HepG2 (cell line): ENCODE data around the gene VDAC2. TPM values are rescaled to one million over a fixed set of nuclear protein-coding genes. Genes with fewer than 3 reads are reported as not detected.

ENCODE experiments used
- ATAC-seq: fragments of 200-7000 bp; cut with Tn5 transposase; 3 replicates; pipeline ENCODE4 v1.9.1; 2020; ENCODE audit warnings: mild to moderate bottlenecking, moderate library complexity
- BruUV-seq: library from RNA; stranded (reverse); fragments of 400-500 nt; replicated peaks from 2 replicates; lab custom pipeline; 2021; lab: Mats Ljungman, UMichigan
- CTCF ChIA-PET: fragments of 300-600 bp; formaldehyde crosslinking; extraction: SDS; loops from one replicate; lab custom pipeline; 2021; ENCODE audit warnings: low total read pairs, inconsistent platforms, low intra/inter-chr PET ratio; lab: Yijun Ruan, JAX
- POLR2A ChIA-PET: fragments of 350-600 bp; sonication (Branson Sonifier 250); formaldehyde crosslinking; loops from one replicate; lab custom pipeline; 2020; ENCODE audit warnings: antibody characterized with exemption, inconsistent platforms; lab: Yijun Ruan, JAX
- DNase-seq: peaks from one replicate; pipeline ENCODE4 v3.0.0-alpha.2; 2015; ENCODE audit warnings: low spot score
- FAIRE-seq: peaks from 3 replicates; lab custom pipeline; 2011; peaks lifted over from hg19 to GRCh38; lab: Jason Lieb, UNC
- H2AFZ ChIP-seq: one replicate; pipeline ENCODE4 v1.6.1; 2011; ENCODE audit warnings: low read length, inconsistent platforms
- H3K27ac ChIP-seq: fragments of 300-600 bp; 3 replicates; pipeline ENCODE4 v1.8.0; 2011; ENCODE audit warnings: mixed run types, mild to moderate bottlenecking, mixed read lengths, low read length, inconsistent platforms; ENCODE audit not compliant: insufficient read depth; ENCODE audit errors: extremely low read length
- H3K27me3 ChIP-seq, 2 experiments: fragments of 200-600 bp in 1 of 2; 2 replicates in 1 of 2; 3 replicates in 1 of 2; pipeline versions ENCODE4 v1.6.0 to v1.8.0; 2011; ENCODE audit warnings: low read length in 2 of 2, mild to moderate bottlenecking in 2 of 2, moderate library complexity in 2 of 2, inconsistent platforms in 1 of 2; ENCODE audit not compliant: insufficient read depth in 2 of 2, control insufficient read depth in 1 of 2
- H3K36me3 ChIP-seq, 2 experiments: fragments of 200-600 bp in 1 of 2; replicated peaks in 1 of 2; 2 replicates in 1 of 2; 3 replicates in 1 of 2; pipeline versions ENCODE4 v1.5.1 to v1.8.0; 2011; ENCODE audit warnings: low read length in 2 of 2, inconsistent platforms in 1 of 2; ENCODE audit not compliant: insufficient read depth in 2 of 2, control insufficient read depth in 1 of 2
- H3K4me1 ChIP-seq: 2 replicates; pipeline ENCODE4 v1.5.1; 2012; ENCODE audit warnings: low read length, inconsistent platforms; ENCODE audit not compliant: insufficient read depth
- H3K4me2 ChIP-seq: 2 replicates; pipeline ENCODE4 v1.6.0; 2011; ENCODE audit warnings: low read depth, low read length, inconsistent platforms
- H3K4me3 ChIP-seq, 3 experiments: fragments of 200-600 bp in 1 of 3; sonication (generic), shearing (Covaris generic) in 1 of 3; replicated peaks in 1 of 3; 2 replicates each; pipeline ENCODE4 v1.5.1; 2011 to 2016; ENCODE audit warnings: low read length in 3 of 3, inconsistent platforms in 2 of 3, low read depth in 2 of 3, mild to moderate bottlenecking in 2 of 3, control low read depth in 1 of 3, mixed read lengths in 1 of 3; ENCODE audit not compliant: insufficient read depth in 1 of 3
- H3K79me2 ChIP-seq: one replicate; pipeline ENCODE4 v1.6.1; 2011; ENCODE audit warnings: low read length, inconsistent platforms; ENCODE audit not compliant: insufficient read depth
- H3K9ac ChIP-seq: 2 replicates; pipeline ENCODE4 v1.6.0; 2011; ENCODE audit warnings: mild to moderate bottlenecking, low read depth, low read length, inconsistent platforms; ENCODE audit not compliant: insufficient read depth
- H3K9me3 ChIP-seq: 2 replicates; pipeline ENCODE4 v1.5.1; 2012; ENCODE audit warnings: mild to moderate bottlenecking, low read length
- H4K20me1 ChIP-seq: 2 replicates; pipeline ENCODE4 v1.6.0; 2011; ENCODE audit warnings: inconsistent platforms, mild to moderate bottlenecking, low read length, moderate library complexity; ENCODE audit not compliant: insufficient read depth
- AGO2 ChIP-seq: fragments of 200-400 bp; formaldehyde crosslinking; optimal IDR thresholded peaks from 2 replicates; pipeline ENCODE3; 2017; ENCODE audit warnings: mild to moderate bottlenecking, low read depth, low read length, moderate library complexity
- MBD4 ChIP-seq: IDR thresholded peaks from 2 replicates; pipeline ENCODE4 v1.6.1; 2012; ENCODE audit warnings: low read length, inconsistent platforms, borderline replicate concordance
- MIER2 ChIP-seq: IDR thresholded peaks from 2 replicates; pipeline ENCODE4 v1.6.1; 2016; ENCODE audit warnings: missing biosample characterization, missing genetic modification reagents
- NFKB2 ChIP-seq: sonication (generic); formaldehyde crosslinking; IDR thresholded peaks from 2 replicates; pipeline ENCODE4 v1.4.0; 2020; ENCODE audit warnings: missing genetic modification reagents, borderline replicate concordance
- PAF1 ChIP-seq: IDR thresholded peaks from 2 replicates; pipeline ENCODE4 v1.6.1; 2016; ENCODE audit warnings: missing genetic modification reagents, missing compliant biosample characterization
- PITX1 ChIP-seq: sonication (generic); formaldehyde crosslinking; IDR thresholded peaks from 2 replicates; pipeline ENCODE4 v1.5.1; 2020; ENCODE audit warnings: mild to moderate bottlenecking, missing genetic modification reagents
- POLR2AphosphoS2 ChIP-seq: IDR thresholded peaks from 2 replicates; pipeline ENCODE4 v1.6.1; 2011; ENCODE audit warnings: low read depth, low read length, improper control_type of control experiment
- RBM22 ChIP-seq: fragments of 200-400 bp; formaldehyde crosslinking; optimal IDR thresholded peaks from 2 replicates; pipeline ENCODE3; 2017; ENCODE audit warnings: mild to moderate bottlenecking, low read length, moderate library complexity
- YY1 ChIP-seq: IDR thresholded peaks from 2 replicates; pipeline ENCODE4 v1.6.1; 2011; ENCODE audit warnings: low read length, low read depth, moderate library complexity, mild to moderate bottlenecking; ENCODE audit not compliant: insufficient read depth, insufficient replicate concordance
- ZNF205 ChIP-seq: IDR thresholded peaks from 2 replicates; pipeline ENCODE4 v1.6.1; 2018; ENCODE audit warnings: missing biosample characterization, missing genetic modification reagents
- ZNF274 ChIP-seq: sonication (generic); formaldehyde crosslinking; IDR thresholded peaks from 2 replicates; pipeline ENCODE4 v1.5.1; 2020; ENCODE audit warnings: mild to moderate bottlenecking, missing genetic modification reagents
- ZNF788 ChIP-seq: sonication (generic); formaldehyde crosslinking; IDR thresholded peaks from 2 replicates; pipeline ENCODE4 v1.5.0; 2020; ENCODE audit warnings: mild to moderate bottlenecking, missing genetic modification reagents, borderline replicate concordance
- WGBS: methylation state at CpG from one replicate; pipeline ENCODE4 v1.1.6; 2017; ENCODE audit warnings: low lambda C conversion rate; 5-methylcytosine and 5-hydroxymethylcytosine counted together
- in situ Hi-C: cut with HindIII; loops from 2 replicates; pipeline ENCODE4 v1.10.0; 2017; ENCODE audit warnings: low pct_unique_long_range_greater_than_20kb; ENCODE audit not compliant: extremely low pct_ligation_motif_present
- intact Hi-C: fragments of 100-400 bp; cut with micrococcal nuclease; formaldehyde crosslinking; loops from one replicate; pipeline ENCODE4 v1.10.0; 2022; ENCODE audit not compliant: unreplicated experiment
- polyA plus RNA-seq, 8 experiments: library from polyadenylated mRNA; depleted of rRNA in 3 of 8; stranded (reverse) in 7 of 8; unstranded in 1 of 8; fragments of >200 nt; fragmentation: Illumina TruSeq in 4 of 8; extraction: Trizol in 4 of 8; gene quantifications; 2 replicates each; pipeline versions ENCODE4 v1.2.1 to v1.2.3, GENCODE V29; 2011 to 2016; ENCODE audit warnings: low read depth in 4 of 8, missing spikeins in 1 of 8, mixed read lengths in 1 of 8; ENCODE audit not compliant: insufficient read depth in 1 of 8
- total RNA-seq, 5 experiments: library from RNA; depleted of rRNA; stranded (reverse); fragments of >200 nt; fragmentation: Illumina TruSeq; extraction: Trizol; gene quantifications; 2 replicates each; pipeline ENCODE4 v1.2.3, GENCODE V29; 2016; ENCODE audit warnings: low read depth in 1 of 5
- TF ChIP-seq, protein P1 (sequence below), 2 experiments: sonication (generic) in 1 of 2; formaldehyde crosslinking in 1 of 2; IDR thresholded peaks; 2 replicates each; pipeline versions ENCODE4 v1.5.1 to v1.6.1; 2011 to 2020; ENCODE audit warnings: borderline replicate concordance in 1 of 2, low read depth in 1 of 2, low read length in 1 of 2, mild to moderate bottlenecking in 1 of 2, missing genetic modification reagents in 1 of 2, moderate library complexity in 1 of 2
- TF ChIP-seq, protein P2 (sequence below): sonication (generic); formaldehyde crosslinking; IDR thresholded peaks from 2 replicates; pipeline ENCODE4 v1.4.0; 2020; ENCODE audit warnings: missing genetic modification reagents

The VDAC2 gene
- total and polyA plus RNA-seq, 2 of the 13 experiments (the other 11 are each of a cell fraction or from before 2014, with no cell fraction given) = 67.9 to 222 TPM

DNA sequence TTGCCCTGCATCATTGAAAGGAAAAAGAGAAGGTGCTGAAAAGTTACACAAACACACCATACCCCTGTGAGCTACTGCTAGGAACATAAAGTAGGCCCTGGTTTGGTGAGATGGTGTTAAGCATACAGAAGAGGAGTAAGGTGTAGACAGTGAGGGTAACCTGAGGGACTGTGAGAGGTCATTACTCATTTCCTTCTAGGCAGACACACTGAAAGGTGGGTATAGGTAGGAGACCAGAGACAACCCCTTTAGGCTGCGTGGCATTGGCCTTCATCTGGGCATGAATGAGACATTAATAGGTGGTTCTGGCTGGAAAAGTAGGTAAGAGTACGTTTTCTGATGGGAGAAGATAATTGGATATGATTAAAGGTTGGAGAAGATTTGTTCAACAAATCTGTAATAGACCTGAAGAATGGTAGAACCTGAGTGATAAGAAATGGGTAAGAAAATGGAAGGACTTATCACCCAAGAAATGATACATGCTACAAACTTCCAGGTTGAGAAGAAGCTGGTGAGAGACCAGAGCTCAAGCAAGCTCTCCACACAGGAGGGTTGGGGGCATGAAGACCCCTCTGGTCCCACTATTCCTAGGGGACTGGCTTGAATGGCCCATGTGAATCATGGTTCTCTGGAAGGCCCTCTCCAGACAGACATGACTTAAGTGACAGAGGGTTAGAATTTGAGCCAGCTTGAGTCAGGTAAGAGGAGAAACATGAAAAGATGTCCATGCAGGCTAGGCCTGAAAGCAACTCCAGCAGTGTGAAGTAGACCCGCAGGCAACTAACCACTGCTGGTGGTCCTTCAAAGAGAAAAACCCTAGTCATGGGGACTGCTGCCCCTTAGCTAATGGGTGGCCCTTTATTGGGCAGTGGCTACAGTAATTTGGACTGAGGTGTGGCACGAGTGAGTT is 21.3 kb downstream of the VDAC2 start (continued):
- TF ChIP-seq MBD4 (0 out of 2 replicates have a peak, but pooled peaks have one; percentile 24), PAF1 (0 out of 2 replicates have a peak, but pooled peaks have one; percentile 49)
- TF ChIP-seq, protein P1, sequence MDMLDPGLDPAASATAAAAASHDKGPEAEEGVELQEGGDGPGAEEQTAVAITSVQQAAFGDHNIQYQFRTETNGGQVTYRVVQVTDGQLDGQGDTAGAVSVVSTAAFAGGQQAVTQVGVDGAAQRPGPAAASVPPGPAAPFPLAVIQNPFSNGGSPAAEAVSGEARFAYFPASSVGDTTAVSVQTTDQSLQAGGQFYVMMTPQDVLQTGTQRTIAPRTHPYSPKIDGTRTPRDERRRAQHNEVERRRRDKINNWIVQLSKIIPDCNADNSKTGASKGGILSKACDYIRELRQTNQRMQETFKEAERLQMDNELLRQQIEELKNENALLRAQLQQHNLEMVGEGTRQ (IDR thresholded peaks at IDR 0.05; ENCODE audit: low read depth, low read length) = no peak
- TF ChIP-seq, protein P1 (CRISPR knock-in tag; IDR thresholded peaks at IDR 0.05; ENCODE audit: borderline replicate concordance) = no peak

DNA sequence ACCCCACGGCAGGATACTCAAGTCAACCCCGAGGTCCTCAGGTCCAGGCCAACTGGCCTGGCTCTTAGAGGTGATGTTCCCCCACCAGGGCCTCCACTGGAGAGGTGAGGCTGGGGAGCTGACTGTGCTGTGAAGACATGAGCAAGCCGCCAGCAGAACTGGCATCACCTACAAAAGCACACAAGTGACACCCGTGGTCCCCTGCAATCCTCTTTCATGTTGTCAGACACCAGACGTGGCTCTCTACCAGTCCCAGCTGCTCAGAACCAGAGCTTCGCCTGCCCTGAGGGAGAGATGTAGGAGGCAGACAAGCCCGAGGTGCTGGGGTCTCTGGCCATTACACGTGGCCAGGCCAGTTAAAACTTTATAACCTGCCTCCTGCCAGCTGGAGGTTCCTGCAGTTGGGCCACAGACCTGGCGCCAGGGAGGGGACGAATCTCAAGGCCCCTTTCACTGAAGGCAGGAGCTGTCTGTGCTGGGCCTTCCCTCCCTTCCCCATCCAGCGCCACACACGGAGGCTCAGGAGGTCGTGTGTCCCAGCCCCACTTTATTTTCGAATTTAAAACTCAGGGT is 22.9 kb downstream of the VDAC2 start:
- peaks cover 3% of the 10 kb centered on the region; the same call in 1 of the 2 replicates for H4K20me1 ChIP-seq
- ChIA-PET CTCF (no interaction called here), POLR2A (interaction anchor here (1.2 to 5.0 kb wide), 5 partner anchors 8 to 46 kb away, joined by 3 to 29 read pairs (median 6); partner anchors contain the start of gene VDAC2)
- H3K27me3 ChIP-seq = no peaks in the 10 kb centered on the region
- WGBS = 89% methylated on average over 8 of the region's 14 CpGs
- no peak overlapping the region for H3K9ac ChIP-seq
- no peaks in the 10 kb centered on the region for H3K9me3 ChIP-seq
- peaks cover 48% of the 10 kb centered on the region for H3K4me1 ChIP-seq
- in situ Hi-C loops = loop anchor here (5.0 to 10.0 kb wide), 3 partner anchors 46 to 989 kb away; partner anchors contain the start of gene SAMD8
- ATAC-seq = peak; percentile 1
- BruUV-seq = TSS peak; percentile 36
- H3K36me3 ChIP-seq = peaks cover 9 to 43% of the 10 kb centered on the region in 2 experiments
- FAIRE-seq = no peak
- intact Hi-C loops = loop anchor here (5.0 kb wide), 1 partner anchor 121 kb away; the partner anchor contains the start of gene SAMD8
- peaks cover 9% of the 10 kb centered on the region for H3K79me2 ChIP-seq
- no peak overlapping the region for H2AFZ ChIP-seq
- no peak for DNase-seq
- H3K4me2 ChIP-seq = no peak overlapping the region
- H3K4me3 ChIP-seq = no peak overlapping the region
- peak overlapping the region; percentile 7 for H3K27ac ChIP-seq
- TF ChIP-seq MIER2 (CRISPR knock-in tag) = no peak
- TF ChIP-seq, protein P2, sequence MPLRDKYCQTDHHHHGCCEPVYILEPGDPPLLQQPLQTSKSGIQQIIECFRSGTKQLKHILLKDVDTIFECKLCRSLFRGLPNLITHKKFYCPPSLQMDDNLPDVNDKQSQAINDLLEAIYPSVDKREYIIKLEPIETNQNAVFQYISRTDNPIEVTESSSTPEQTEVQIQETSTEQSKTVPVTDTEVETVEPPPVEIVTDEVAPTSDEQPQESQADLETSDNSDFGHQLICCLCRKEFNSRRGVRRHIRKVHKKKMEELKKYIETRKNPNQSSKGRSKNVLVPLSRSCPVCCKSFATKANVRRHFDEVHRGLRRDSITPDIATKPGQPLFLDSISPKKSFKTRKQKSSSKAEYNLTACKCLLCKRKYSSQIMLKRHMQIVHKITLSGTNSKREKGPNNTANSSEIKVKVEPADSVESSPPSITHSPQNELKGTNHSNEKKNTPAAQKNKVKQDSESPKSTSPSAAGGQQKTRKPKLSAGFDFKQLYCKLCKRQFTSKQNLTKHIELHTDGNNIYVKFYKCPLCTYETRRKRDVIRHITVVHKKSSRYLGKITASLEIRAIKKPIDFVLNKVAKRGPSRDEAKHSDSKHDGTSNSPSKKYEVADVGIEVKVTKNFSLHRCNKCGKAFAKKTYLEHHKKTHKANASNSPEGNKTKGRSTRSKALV (CRISPR knock-in tag) = no peak
- peak; percentile 89 for TF ChIP-seq RBM22
- TF ChIP-seq YY1 = no peak
- no peak for TF ChIP-seq ZNF205 (CRISPR knock-in tag)
- peak; percentile 21; the same call in 1 of the 2 replicates for TF ChIP-seq POLR2AphosphoS2
- no peak for TF ChIP-seq NFKB2 (CRISPR knock-in tag)
- no peak for TF ChIP-seq ZNF274
- TF ChIP-seq PITX1 (CRISPR knock-in tag) = no peak
- peak; percentile 85 for TF ChIP-seq AGO2
- TF ChIP-seq ZNF788 (CRISPR knock-in tag) = no peak
